ENCODE measurements around the gene TUG1. TPM values are rescaled to one million over a fixed set of nuclear protein-coding genes. Genes with fewer than 3 reads are reported as not detected.

Gene TUG1
- 36.1 and 38.4 TPM in 2 replicates for total RNA-seq

GRCh38 chr22:30968924-30969531 is at the start of gene TUG1:
TUG1 (plus strand) TSS chr22:30969265.

GRCh38 chr22:30968015-30968923 is 796 bp upstream of the TUG1 start, which contains the start of gene MORC2:
MORC2 (minus strand) TSS chr22:30968774; CDS start chr22:30967889, 885 bp downstream.

Other genes with a start within 250 kb of the TUG1 start
- 16.7 and 18.0 TPM in 2 replicates for gene MORC2, start 491 bp upstream of the TUG1 start, total RNA-seq
- gene SMTN, start 112.1 kb downstream of the TUG1 start, total RNA-seq: 149 and 322 TPM in 2 replicates
- gene SELENOM, start 138.3 kb downstream of the TUG1 start, total RNA-seq: 69.8 and 146 TPM in 2 replicates
- gene INPP5J, start 153.7 kb downstream of the TUG1 start, total RNA-seq: 0.11 and 0.12 TPM in 2 replicates
- gene PLA2G3, start 171.2 kb downstream of the TUG1 start, total RNA-seq: 0.25 and 0.33 TPM in 2 replicates
- 30.2 and 35.0 TPM in 2 replicates for gene RNF185, start 190.9 kb downstream of the TUG1 start, total RNA-seq
- gene LIMK2, start 243.0 kb downstream of the TUG1 start, total RNA-seq: 20.8 and 23.4 TPM in 2 replicates

All from uterine smooth muscle cell (primary cell).